ES-I3 (cell line): ENCODE measurements around the gene IL17RB.

ENCODE experiments used
- H3K36me3 ChIP-seq: 2 replicates; pipeline ENCODE4 v1.6.1; 2013; ENCODE audit warnings: mild to moderate bottlenecking, low read length, control low read depth, moderate library complexity; ENCODE audit not compliant: insufficient read depth
- H3K4me1 ChIP-seq: 2 replicates; pipeline ENCODE4 v1.6.1; 2013; ENCODE audit warnings: mild to moderate bottlenecking, control low read depth, low read length; ENCODE audit not compliant: insufficient read depth
- H3K9ac ChIP-seq: 2 replicates; pipeline ENCODE4 v1.6.1; 2013; ENCODE audit warnings: low read depth, mild to moderate bottlenecking, low read length, moderate library complexity
- H3K9me3 ChIP-seq: 2 replicates; pipeline ENCODE4 v1.6.1; 2013; ENCODE audit warnings: mild to moderate bottlenecking, low read length, moderate library complexity; ENCODE audit not compliant: control insufficient read depth, insufficient read depth

The IL17RB gene

DNA sequence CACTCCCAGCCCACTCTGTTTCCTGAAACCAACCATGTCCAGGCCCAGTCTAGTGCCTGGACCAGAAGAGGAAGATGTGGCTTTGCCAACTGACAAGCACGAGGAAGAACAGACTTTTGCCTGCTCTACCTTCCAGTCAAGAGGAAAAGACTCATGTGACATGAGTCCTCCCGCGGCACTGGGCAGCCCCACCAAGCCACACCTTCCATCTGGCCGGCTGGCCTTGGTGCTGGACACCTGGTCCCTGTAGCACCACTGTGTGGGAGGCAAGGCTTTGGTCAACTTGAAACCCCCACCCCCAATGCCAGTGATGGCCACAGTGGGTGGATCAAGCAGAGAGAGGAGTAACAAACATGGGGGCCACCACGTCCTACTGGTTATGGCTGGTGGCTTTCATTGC lies 12.7 kb upstream of the IL17RB start:
- Histone ChIP-seq H3K36me3 (no peaks in the 10 kb centered on the region), H3K9ac (no peak overlapping the region), H3K4me1 (no peaks in the 10 kb centered on the region), H3K9me3 (no peaks in the 10 kb centered on the region)

DNA sequence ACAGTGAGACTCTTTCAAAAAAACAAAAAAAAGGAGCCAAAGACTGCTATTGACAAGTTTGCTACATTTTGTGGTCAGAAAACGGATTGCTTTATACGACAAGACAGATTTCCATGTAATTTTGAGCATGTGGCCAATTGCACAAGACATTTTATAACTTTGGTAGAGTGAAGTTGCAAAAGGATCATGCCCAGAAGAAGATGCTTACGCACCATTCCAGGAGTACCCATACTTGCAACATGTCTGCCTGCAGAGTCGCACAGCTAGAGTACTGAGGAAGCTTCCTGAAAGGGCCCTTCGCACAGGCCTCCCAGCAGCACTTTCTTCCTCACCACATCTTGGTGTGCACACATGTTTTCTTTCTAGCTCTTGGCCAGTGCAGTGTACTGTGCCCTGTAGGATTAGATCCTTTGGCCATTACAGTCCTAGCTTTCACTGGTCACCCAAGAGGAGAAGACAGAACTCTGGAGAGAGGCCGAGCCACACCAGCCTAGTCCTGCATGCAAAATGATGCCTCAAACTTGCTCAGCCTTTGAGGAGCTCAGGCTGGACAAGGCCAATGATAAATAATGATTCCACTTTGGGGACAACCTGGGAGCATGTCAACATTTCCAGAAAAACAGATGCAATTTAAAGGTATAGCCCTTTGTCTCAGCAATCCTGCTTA lies 11.8 kb upstream of the IL17RB start:
- no peaks in the 10 kb centered on the region; the same call in 1 of the 2 replicates for H3K36me3 ChIP-seq
- H3K9me3 ChIP-seq = no peaks in the 10 kb centered on the region
- no peaks in the 10 kb centered on the region for H3K4me1 ChIP-seq
- H3K9ac ChIP-seq = no peak overlapping the region

DNA sequence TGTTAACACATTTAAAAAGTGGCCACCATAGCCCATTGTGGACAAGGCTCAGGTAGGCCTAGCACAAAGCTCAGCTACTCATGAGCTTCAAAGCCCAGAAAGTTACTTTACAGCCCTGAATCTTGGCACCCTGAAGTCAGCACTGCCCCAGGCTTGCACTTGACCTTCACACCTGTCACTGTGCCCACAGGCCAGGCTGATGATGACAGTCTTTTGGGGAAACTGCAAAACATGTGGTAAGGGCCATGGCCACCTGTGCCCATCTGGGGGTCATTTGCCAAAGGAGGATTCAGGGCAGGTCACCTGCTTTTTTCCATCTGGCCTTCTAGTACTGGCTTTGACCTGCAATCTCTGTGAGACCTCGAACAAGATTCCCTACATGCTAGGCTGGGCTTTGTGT lies 11.1 kb upstream of the IL17RB start:
- no peaks in the 10 kb centered on the region for H3K9me3 ChIP-seq
- no peaks in the 10 kb centered on the region; the same call in 1 of the 2 replicates for H3K36me3 ChIP-seq
- no peaks in the 10 kb centered on the region for H3K4me1 ChIP-seq
- H3K9ac ChIP-seq = no peak overlapping the region

DNA sequence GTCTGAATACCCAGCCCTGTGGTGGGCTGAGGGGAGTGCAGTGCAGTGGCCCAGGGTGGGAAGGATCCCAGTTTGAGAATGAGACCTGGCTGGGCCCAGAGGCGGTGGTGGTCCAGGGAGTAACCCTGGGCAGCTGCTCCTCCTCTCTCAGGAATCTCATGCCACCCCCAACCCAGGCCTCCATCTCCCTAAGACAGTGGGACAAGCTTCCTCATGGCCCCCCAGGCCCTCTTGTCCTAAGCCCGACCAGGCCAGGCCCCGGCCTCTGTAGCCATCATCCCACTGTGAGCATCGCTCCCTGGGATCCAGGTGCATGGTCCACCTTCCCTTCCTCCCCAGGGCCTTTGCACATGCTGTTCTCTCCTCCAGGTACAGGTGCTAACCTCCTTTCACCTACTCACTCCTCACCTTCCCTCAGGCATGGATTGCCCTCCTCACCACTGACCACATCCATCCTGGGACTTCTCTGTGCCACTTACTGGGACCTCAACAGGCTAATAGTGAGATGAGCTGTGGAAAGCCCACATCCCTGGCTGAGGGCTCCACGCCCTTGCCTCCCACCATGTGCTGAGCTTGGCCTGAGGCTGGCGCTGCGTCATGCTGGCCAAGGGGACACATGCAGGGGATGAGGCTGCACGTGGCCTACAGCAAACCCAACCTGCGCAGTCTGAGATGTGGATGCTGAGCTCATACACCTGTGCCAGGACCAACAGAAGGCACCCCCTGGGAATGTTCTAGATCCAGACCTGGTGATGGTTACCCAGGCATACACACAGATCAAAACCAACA lies 10.1 kb upstream of the IL17RB start:
- H3K4me1 ChIP-seq = no peaks in the 10 kb centered on the region
- H3K36me3 ChIP-seq = no peaks in the 10 kb centered on the region; the same call in 1 of the 2 replicates
- no peaks in the 10 kb centered on the region for H3K9me3 ChIP-seq
- no peak overlapping the region for H3K9ac ChIP-seq

DNA sequence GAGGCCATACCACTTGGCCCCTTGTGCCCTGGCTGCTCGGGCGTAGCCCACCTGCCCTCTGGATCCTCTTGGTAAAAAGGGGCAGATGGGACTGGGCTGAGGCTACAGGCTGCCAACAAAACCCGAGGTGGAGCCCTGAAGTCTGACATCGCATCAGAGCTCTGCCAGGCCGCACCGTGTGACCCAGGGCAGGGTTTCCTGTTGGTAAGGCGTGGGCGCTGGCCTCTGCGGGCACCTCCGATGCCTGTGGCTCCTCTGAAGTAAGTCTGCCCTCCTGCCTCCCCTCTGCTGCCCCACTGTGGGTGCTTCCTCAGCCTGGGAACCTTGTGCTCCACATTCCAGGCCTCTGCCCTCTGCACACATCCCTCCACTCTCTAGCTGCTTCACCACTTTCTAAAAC lies 9.0 kb upstream of the IL17RB start:
- peaks cover 1% of the 10 kb centered on the region for H3K4me1 ChIP-seq
- H3K9me3 ChIP-seq = no peaks in the 10 kb centered on the region
- no peak overlapping the region for H3K9ac ChIP-seq
- no peaks in the 10 kb centered on the region; the same call in 1 of the 2 replicates for H3K36me3 ChIP-seq

DNA sequence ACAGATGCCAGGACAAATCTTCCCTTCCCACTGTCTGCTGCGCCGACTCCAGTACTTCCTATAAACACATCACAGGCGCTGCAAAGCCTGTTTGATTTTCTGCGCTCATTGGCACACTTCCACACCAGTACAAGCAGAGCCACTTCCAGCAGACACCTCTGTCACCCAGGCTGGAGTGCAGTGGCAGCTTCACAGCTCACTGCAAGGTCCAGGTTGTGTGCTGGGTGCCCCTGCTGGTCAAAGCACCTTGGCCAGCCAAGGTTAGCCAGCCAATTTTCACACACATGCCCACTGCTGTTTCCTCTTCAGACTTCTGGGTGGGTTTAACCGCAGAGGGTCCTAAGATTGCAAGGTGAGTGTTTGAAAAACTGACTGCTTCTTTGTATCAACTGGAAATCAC lies 5.1 kb upstream of the IL17RB start:
- H3K36me3 ChIP-seq = no peaks in the 10 kb centered on the region; the same call in 1 of the 2 replicates
- H3K9me3 ChIP-seq = no peaks in the 10 kb centered on the region
- H3K9ac ChIP-seq = no peak overlapping the region
- peaks cover 29% of the 10 kb centered on the region for H3K4me1 ChIP-seq

DNA sequence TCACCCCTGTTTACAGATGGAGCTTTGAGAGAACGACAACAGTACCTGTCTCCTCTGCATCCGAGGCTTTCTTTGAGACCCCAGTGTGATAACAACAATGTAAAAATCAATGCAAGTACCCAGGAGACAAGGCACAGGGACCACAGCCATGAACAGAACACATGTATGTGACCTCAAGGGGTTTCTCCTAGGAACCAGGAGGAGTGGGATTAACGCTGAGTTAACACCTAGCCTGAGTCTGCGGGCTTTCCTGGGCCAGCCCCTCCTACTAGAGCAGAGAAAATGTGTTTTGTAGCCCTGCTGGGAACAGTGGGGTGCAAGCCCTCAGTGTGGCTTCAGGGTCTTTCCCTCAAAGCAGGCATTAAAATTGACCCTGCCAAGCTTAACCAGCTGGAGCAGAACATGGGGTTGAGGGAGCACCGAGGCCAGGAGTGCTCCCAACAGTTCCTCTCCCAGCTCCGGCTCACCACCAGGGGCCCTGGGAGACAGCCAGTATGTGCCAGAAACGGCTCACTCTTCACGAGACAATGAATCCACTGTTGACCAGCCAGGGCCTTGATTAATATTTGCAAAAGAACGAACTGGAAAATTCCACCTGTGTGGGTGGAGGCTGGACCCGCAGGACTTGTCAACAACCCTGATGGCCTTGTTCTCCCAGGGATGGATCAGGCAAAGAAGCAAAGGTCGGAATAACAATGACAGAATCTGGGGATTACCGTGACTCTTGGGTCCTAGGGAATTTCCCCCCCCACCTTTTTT lies 3.8 kb upstream of the IL17RB start:
- H3K36me3 ChIP-seq = no peaks in the 10 kb centered on the region; the same call in 1 of the 2 replicates
- H3K9ac ChIP-seq = no peak overlapping the region
- no peaks in the 10 kb centered on the region for H3K9me3 ChIP-seq
- H3K4me1 ChIP-seq = peaks cover 29% of the 10 kb centered on the region

DNA sequence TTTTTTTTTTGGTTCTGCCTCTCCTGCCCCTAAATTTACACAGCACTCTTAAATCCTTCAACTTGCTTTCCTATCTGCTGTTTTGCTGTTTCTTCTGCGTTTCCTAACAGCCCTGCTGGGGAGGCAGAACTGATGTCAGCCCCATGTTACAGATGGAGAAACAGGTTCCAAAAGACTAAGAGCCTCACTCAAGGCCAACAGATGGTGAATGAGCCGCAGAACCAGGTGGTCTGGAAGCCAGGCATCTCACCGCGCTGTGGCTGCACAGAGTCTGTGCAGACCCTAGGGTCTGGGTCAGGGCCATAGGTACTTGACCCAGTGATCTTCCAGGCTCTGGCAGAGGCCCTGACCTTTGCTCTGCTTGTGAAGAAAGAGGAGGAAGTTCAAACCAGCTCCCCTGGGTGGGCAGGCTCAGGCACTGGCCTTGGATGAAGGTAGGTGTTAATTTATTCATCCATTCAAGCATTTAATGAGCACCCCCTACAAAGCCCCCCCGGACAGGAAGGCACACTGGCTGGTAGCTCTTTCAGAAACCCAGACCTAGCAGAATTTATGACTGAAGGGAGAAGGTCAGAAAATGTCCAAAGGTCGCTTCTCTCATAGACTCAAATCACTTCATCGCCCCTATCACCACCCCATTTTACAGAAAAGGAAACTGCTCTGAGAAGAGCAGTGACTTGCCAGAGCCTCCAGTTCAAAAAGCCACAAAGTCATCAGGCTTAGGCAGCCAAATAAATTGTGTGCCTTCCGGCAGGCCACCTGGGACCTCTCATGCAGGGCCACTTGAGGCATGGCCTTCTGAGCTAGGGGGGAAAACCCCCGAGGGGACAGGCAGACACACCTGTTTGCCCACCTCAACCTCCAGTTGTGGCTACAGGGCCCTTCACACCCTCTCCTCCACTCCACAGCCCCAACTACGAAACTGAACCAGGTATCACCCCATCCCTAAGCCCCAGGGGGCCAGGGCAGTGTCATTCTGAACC lies 2.9 kb upstream of the IL17RB start:
- H3K36me3 ChIP-seq = no peaks in the 10 kb centered on the region; the same call in 1 of the 2 replicates
- no peak overlapping the region for H3K9ac ChIP-seq
- no peaks in the 10 kb centered on the region for H3K9me3 ChIP-seq
- peaks cover 29% of the 10 kb centered on the region for H3K4me1 ChIP-seq

DNA sequence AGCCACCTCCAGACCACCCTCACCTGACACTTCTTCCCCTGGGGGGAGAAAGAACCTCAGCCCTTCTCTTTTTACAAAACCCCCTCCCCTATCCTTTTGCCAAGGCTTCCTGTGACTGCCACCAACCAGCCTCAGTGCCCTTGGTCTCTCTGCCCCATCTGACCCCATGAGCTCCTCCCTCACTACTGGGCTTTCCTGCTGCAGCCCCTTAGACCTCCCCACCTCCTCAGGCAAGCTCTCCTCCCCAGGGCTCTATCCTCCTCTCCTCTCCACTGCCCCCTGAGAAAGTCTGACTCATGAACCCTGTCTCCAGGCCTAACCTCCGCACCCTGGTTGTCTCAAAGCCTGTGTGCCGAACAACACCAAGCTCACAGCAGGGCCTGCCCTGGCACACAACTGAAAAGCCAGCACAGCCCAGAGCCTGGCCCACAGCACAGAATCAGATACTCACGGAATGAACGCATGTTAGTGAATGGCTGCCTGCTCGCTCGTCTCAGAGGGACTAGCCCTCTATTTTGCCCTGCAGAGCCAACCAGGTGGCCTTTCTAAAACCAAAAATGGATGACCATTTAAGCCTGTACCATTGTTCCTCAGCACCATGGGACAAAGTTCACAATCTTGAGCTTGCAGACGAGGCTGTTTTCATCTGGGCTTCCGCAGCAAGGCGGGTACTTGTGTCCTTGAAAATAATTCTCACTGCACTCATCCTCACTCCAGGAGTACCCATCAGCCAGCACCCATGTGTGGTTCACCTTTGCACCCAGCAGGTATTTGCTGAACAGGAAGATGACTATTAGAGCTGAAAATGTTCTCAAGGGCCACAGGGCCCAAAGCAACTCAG lies 1.9 kb upstream of the IL17RB start:
- H3K9me3 ChIP-seq = no peaks in the 10 kb centered on the region
- peaks cover 29% of the 10 kb centered on the region for H3K4me1 ChIP-seq
- H3K36me3 ChIP-seq = no peaks in the 10 kb centered on the region
- no peak overlapping the region for H3K9ac ChIP-seq

DNA sequence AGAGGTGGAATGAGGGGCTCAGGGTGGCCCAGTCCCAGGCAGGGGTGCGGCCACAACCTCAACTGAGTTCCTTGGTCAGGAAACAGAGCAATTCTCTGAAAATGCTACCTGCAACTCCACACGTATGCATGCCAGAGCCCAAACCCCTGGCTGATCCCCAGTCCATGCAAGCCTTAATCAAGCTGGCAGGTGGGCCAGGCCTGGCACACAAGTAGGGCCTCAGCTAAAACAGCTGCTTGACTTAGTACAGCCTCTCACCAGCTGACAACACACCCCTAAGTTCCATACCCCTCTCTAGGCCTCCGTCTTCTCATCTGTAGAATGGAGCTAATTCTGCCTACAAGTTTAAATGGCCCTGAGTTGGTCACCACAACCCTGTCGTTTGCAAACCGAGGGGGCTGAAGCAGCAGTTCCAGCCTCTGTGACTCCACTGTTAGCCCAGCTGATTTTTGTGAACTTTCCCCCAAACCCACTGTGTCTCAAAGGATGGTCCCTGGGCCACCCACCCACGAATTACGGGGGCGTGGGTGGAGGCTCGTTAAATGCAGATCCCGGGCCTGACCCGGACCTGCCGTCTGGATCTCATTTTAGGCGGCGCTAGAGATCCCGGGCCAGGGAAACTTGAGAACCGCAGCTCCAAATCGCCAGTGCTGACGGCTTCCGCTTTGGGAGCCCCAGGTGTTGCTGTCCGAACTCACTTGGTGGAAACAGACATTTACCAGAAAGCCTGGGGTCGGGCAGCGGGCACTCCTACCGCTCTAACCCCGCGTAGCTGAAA lies 1.1 kb upstream of the IL17RB start:
- H3K4me1 ChIP-seq = peaks cover 29% of the 10 kb centered on the region
- peak overlapping the region; percentile 83 for H3K9ac ChIP-seq

DNA sequence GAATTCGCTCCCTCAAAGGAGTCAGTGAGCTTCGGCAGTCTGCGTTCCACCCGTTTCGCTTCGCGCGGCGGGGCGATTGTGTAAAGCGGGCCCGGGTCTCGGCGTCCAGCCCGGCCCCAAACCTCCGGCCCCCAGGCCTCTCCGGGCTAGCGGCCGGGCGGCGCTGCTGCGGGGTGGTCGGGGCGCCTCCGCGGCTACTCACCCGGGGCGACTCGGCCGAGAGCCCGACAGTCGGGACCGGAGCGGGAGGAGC lies 561 bp upstream of the IL17RB start:
- H3K36me3 ChIP-seq = no peaks in the 10 kb centered on the region
- H3K4me1 ChIP-seq = peaks cover 29% of the 10 kb centered on the region
- H3K9me3 ChIP-seq = no peaks in the 10 kb centered on the region
- H3K9ac ChIP-seq = peak overlapping the region; percentile 83

More for the DNA sequence above, 1.1 kb upstream of the IL17RB start:
- Histone ChIP-seq H3K36me3 (no peaks in the 10 kb centered on the region), H3K9me3 (no peaks in the 10 kb centered on the region)

DNA sequence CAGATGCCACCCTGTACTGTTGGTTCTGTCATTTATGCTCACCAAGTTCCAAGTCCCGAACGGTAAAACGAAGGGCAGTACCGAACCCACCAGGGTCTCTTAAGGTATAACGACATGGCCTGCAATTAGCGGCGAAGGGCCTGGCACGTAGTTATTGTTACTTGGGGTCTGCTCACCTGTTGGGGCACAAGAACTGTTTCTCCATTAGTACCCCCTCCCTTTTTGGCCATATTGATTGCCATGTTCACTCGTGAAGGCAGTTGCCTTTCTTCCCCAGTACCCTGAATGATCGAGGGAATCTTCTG lies 435 bp downstream of the IL17RB start:
- Histone ChIP-seq H3K36me3 (no peaks in the 10 kb centered on the region), H3K9ac (peak overlapping the region; percentile 83; the same call in 1 of the 2 replicates), H3K9me3 (no peaks in the 10 kb centered on the region), H3K4me1 (peaks cover 29% of the 10 kb centered on the region)

DNA sequence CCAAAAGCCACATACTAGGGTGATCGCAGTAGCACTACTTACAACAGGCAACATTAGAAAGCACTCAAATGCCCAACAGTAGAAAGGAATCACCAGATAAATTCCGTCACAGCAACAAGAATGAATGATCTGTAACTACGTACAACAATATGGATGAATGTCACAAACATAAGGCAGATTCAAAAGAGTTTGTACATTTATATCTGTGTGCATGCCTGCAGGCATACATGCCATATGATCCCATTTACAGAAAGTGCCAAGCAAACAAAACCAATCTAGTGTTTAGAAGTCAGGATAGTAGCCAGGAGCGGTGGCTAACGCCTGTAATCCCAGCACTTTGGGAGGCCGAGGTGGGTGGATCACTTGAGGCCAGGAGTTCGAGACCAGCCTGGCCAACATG lies 3.5 kb downstream of the IL17RB start:
- Histone ChIP-seq H3K9ac (no peak overlapping the region), H3K9me3 (no peaks in the 10 kb centered on the region), H3K36me3 (no peaks in the 10 kb centered on the region), H3K4me1 (peaks cover 5% of the 10 kb centered on the region; the same call in 1 of the 2 replicates)
